CD4-positive, alpha-beta memory T cell (primary cell): ENCODE results near the gene SWSAP1. TPM values are rescaled to one million over a fixed set of nuclear protein-coding genes. Genes with fewer than 3 reads are reported as not detected.

Experiments
- CTCF ChIA-PET: fragments of 350-600 bp; sonication (Branson Sonifier 250); formaldehyde crosslinking; loops from one replicate; lab custom pipeline; 2021; ENCODE audit warnings: inconsistent platforms; ENCODE audit not compliant: partially characterized antibody; lab: Charles Lee
- POLR2A ChIA-PET: fragments of 350-600 bp; sonication (Branson Sonifier 250); formaldehyde crosslinking; loops from one replicate; lab custom pipeline; 2021; ENCODE audit not compliant: partially characterized antibody; lab: Charles Lee
- DNase-seq, 5 donors: peaks; one replicate each; pipeline versions ENCODE4 v3.0.0 to v3.0.0-alpha.2; 2020 to 2022; ENCODE audit warnings: mixed read lengths in 1 of 5
- H3K27ac ChIP-seq: one replicate; pipeline ENCODE4 v1.7.0; 2013; ENCODE audit warnings: low read depth, low read length
- H3K27me3 ChIP-seq: 2 replicates; pipeline ENCODE4 v1.7.0; 2013; ENCODE audit warnings: mild to moderate bottlenecking, low read length, moderate library complexity; ENCODE audit not compliant: insufficient read depth
- H3K36me3 ChIP-seq: 2 replicates; pipeline ENCODE4 v1.7.0; 2013; ENCODE audit warnings: mild to moderate bottlenecking, low read length, moderate library complexity; ENCODE audit not compliant: insufficient read depth
- H3K4me1 ChIP-seq: 2 replicates; pipeline ENCODE4 v1.7.0; 2013; ENCODE audit warnings: mild to moderate bottlenecking, low read length, moderate library complexity; ENCODE audit not compliant: insufficient read depth
- H3K4me3 ChIP-seq, 2 donors: one replicate each; pipeline ENCODE4 v1.7.0; 2013; ENCODE audit warnings: low read length in 2 of 2, mild to moderate bottlenecking in 1 of 2
- H3K9me3 ChIP-seq, 2 donors: one replicate each; pipeline ENCODE4 v1.7.0; 2013; ENCODE audit warnings: low read length in 2 of 2, control low read depth in 1 of 2; ENCODE audit not compliant: control insufficient read depth in 1 of 2
- H3K27ac Mint-ChIP-seq, 7 donors: one replicate each; pipeline ENCODE4 v1.8.0; 2020 to 2021; ENCODE audit warnings: mixed read lengths in 7 of 7, mild to moderate bottlenecking in 6 of 7, inconsistent platforms in 3 of 7, moderate library complexity in 3 of 7
- H3K27me3 Mint-ChIP-seq, 2 donors: one replicate each; pipeline ENCODE4 v1.8.0; 2020 to 2021; ENCODE audit warnings: mixed read lengths in 2 of 2
- H3K36me3 Mint-ChIP-seq, 2 donors: one replicate each; pipeline ENCODE4 v1.8.0; 2020 to 2021; ENCODE audit warnings: mixed read lengths in 2 of 2, inconsistent platforms in 1 of 2, mild to moderate bottlenecking in 1 of 2
- H3K4me1 Mint-ChIP-seq, 4 donors: one replicate each; pipeline ENCODE4 v1.8.0; 2020 to 2021; ENCODE audit warnings: mixed read lengths in 4 of 4, mild to moderate bottlenecking in 1 of 4
- H3K4me3 Mint-ChIP-seq, 8 donors: one replicate each; pipeline ENCODE4 v1.8.0; 2020 to 2021; ENCODE audit warnings: mixed read lengths in 8 of 8, mild to moderate bottlenecking in 7 of 8, moderate library complexity in 6 of 8, inconsistent platforms in 3 of 8
- H3K9me3 Mint-ChIP-seq, 8 donors: one replicate each; pipeline ENCODE4 v1.8.0; 2020 to 2021; ENCODE audit warnings: mixed read lengths in 8 of 8, mild to moderate bottlenecking in 5 of 8, inconsistent platforms in 3 of 8, moderate library complexity in 1 of 8
- intact Hi-C: fragments of 100-400 bp; cut with micrococcal nuclease; formaldehyde crosslinking; loops from one replicate; pipeline ENCODE4 v1.15.1; 2023
- polyA plus RNA-seq, 2 donors: library from polyadenylated mRNA; unstranded; fragments of 300-500 nt; fragmentation: Illumina TruSeq; gene quantifications; one replicate each; pipeline ENCODE4 v1.2.3, GENCODE V29; 2021
- total RNA-seq, 2 experiments: library from RNA; stranded (reverse); gene quantifications; one replicate each; pipeline ENCODE4 v1.2.3, GENCODE V29; 2021

The SWSAP1 gene
- total and polyA plus RNA-seq, 4 experiments from 2014 or later: 4.0 to 6.5 (median 5.6) TPM

DNA sequence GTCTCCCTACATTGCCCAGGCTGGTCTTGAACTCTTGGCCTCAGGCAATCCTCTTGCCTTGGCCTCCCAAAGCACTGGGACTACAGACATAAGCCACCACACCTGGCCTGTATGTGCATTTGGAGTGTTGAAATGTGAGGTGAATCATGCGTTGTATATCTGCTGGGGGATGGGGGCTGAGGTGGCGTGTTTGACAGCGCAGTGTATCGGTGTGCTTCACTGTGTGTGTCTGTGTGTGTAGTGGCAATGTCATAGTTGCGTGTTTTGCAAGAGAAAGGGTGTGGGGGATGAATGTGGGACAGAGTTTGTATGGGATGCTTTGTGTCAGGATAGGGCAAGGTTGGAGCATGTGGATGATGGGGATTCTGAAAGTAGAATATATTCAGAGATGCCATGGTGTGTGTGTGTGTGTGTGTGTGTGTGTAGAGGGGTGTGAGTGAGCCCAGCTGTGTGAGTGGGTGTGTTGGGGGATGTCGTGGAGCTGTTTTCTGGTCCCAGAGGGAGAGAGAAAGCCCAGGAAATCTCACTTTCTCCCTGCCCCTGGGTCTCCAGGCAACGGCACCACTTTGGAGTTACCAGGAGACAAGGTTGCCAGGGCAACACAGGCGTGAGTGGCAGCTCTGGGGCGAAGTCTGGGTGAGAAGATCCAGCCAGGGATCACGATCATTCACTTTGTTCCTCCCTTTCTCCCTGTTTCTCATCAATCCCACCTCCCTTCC is 1.1 kb upstream of the SWSAP1 start:
- H3K4me1 Mint-ChIP-seq: peaks cover under 1 to 17% (median 11%) of the 10 kb centered on the region in 4 donors

DNA sequence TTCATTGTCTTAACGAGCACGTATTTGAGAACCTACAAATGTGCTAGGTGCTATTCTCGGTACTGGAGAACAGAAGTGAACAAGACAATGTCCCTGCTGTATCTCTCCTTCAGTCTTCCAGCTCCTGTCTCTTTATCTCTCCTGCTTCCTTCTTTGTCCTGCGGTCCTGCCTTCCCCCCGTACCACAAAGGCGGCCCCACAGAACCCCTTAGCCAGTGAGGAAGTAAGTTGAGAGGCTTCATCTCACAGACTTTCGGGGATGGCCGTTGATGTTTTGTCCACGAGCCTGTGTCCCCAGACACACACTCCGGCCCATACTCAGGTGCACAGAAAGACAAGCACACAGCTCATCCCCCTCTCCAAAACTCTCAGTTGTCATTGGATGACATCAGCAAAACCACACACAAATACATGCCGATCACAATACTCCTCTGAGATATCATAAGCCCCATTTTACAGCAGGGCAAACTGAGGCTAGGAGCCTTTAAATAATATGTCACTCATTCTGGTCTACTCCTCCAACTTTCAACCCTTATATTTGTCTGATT is 507 bp upstream of the SWSAP1 start:
- no peak for DNase-seq
- intact Hi-C loops: loop anchor here (1.0 kb wide), 2 partner anchors 28 to 131 kb away; partner anchors contain the start of genes CCDC159, TMEM205 and ZNF653
- Mint-ChIP-seq H3K27me3 (no peaks in the 10 kb centered on the region), H3K4me3 (no peak overlapping the region), H3K4me1 (peaks cover 6 to 17% (median 11%) of the 10 kb centered on the region in 4 donors), H3K36me3 (peaks cover 17 to 25% of the 10 kb centered on the region in 2 donors), H3K27ac (no peak overlapping the region), H3K9me3 (peaks cover 0 to 2% (median 0%) of the 10 kb centered on the region in 8 donors)
- H3K27ac ChIP-seq: peak overlapping the region; percentile 84
- H3K36me3 ChIP-seq: no peaks in the 10 kb centered on the region
- ChIA-PET POLR2A (interaction anchor here (0.6 to 3.3 kb wide), 20 partner anchors 10 to 413 kb away, joined by 3 to 54 read pairs (median 6); partner anchors contain the start of genes CCDC159, ECSIT, ELOF1 and EPOR), CTCF (interaction anchor here (1.1 to 2.0 kb wide), 5 partner anchors 9 to 80 kb away, joined by 3 to 6 read pairs (median 6); partner anchors contain the start of genes CCDC159, EPOR and TMEM205)
- peaks cover 32% of the 10 kb centered on the region for H3K4me1 ChIP-seq
- no peaks in the 10 kb centered on the region for H3K27me3 ChIP-seq
- H3K4me3 ChIP-seq: peak overlapping the region; percentile 57 to 77
- no peaks in the 10 kb centered on the region for H3K9me3 ChIP-seq

More for the DNA sequence above, 1.1 kb upstream of the SWSAP1 start:
- no peaks in the 10 kb centered on the region for H3K36me3 ChIP-seq
- Mint-ChIP-seq H3K36me3 (peaks cover 20 to 31% of the 10 kb centered on the region in 2 donors), H3K27ac (peak overlapping the region in 3 of 7 donors; percentile 7 to 79 (median 36)), H3K27me3 (no peaks in the 10 kb centered on the region), H3K9me3 (peaks cover 0 to 2% (median 0%) of the 10 kb centered on the region in 8 donors), H3K4me3 (peak overlapping the region in 3 of 8 donors; percentile 49 to 66 (median 51))
- DNase-seq: no peak
- peak overlapping the region in 1 of 2 donors; percentile 57 for H3K4me3 ChIP-seq
- ChIA-PET POLR2A (interaction anchor here (1.0 to 3.3 kb wide), 9 partner anchors 18 to 283 kb away, joined by 3 to 54 read pairs (median 10); partner anchors contain the start of genes CCDC159, ELOF1, LDLR and ODAD3), CTCF (interaction anchor here (1.1 to 2.0 kb wide), 4 partner anchors 8 to 79 kb away, joined by 3 to 6 read pairs (median 4); partner anchors contain the start of gene EPOR)
- H3K9me3 ChIP-seq: no peaks in the 10 kb centered on the region
- intact Hi-C loops: no loop called here
- H3K4me1 ChIP-seq: peaks cover 32% of the 10 kb centered on the region
- H3K27ac ChIP-seq: no peak overlapping the region
- no peaks in the 10 kb centered on the region for H3K27me3 ChIP-seq

GRCh38 chr19:11375143-11375948 is 880 bp downstream of the SWSAP1 start:
- H3K4me1 ChIP-seq: peaks cover 43% of the 10 kb centered on the region
- H3K4me3 ChIP-seq: peak overlapping the region; percentile 33 to 57
- H3K27me3 Mint-ChIP-seq: no peaks in the 10 kb centered on the region
- H3K4me3 Mint-ChIP-seq: no peak overlapping the region
- POLR2A ChIA-PET: interaction anchor here (0.8 to 3.3 kb wide), 31 partner anchors 8 to 1793 kb away, joined by 3 to 54 read pairs (median 5); partner anchors contain the start of genes CCDC159, ECSIT, ELOF1 and EPOR
- peaks cover 11 to 17% of the 10 kb centered on the region in 2 donors for H3K36me3 Mint-ChIP-seq
- H3K9me3 Mint-ChIP-seq: peaks cover 0 to 2% (median 0%) of the 10 kb centered on the region in 8 donors
- H3K27me3 ChIP-seq: no peaks in the 10 kb centered on the region
- peaks cover 14 to 21% (median 17%) of the 10 kb centered on the region in 4 donors for H3K4me1 Mint-ChIP-seq
- no peaks in the 10 kb centered on the region for H3K9me3 ChIP-seq
- peak; percentile 79 to 90 (median 82) for DNase-seq
- H3K36me3 ChIP-seq: no peaks in the 10 kb centered on the region
- no peak overlapping the region for H3K27ac Mint-ChIP-seq
- CTCF ChIA-PET: interaction anchor here (0.5 to 2.7 kb wide), 7 partner anchors 8 to 177 kb away, joined by 3 to 14 read pairs (median 6); partner anchors contain the start of genes CCDC159, ODAD3, PRKCSH and TMEM205
- intact Hi-C loops: loop anchor here (1.0 kb wide), 1 partner anchor 60 kb away; the partner anchor contains the start of genes ODAD3 and PRKCSH
- H3K27ac ChIP-seq: peak overlapping the region; percentile 84

DNA sequence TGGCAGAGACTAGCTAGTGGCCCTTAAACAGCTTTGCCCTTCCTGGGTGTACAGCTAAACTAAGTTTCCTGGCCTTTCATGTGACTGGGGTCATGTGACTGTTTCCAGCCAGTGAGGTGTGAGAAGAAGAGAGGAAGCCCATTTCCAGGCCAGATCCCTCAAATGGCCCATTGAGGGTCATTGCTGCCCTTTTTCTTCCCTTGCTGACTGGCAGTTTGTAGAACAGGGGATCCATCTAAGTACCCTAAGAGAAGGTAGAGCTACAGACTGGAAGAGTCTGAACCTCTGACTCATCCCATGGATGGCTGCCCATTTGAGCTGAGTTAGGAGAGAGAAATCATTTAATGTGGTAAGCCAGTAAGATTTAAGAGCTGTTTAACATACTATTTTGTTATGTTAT is 2.8 kb downstream of the SWSAP1 start:
- peak overlapping the region; percentile 32 to 86 (median 73) for H3K27ac Mint-ChIP-seq
- intact Hi-C loops: no loop called here
- H3K27me3 Mint-ChIP-seq: peaks cover 6 to 7% of the 10 kb centered on the region in 2 donors

GRCh38 chr19:11377756-11378155 is 3.3 kb downstream of the SWSAP1 start:
- Histone ChIP-seq H3K27ac (no peak overlapping the region), H3K4me1 (peaks cover 61% of the 10 kb centered on the region), H3K36me3 (no peaks in the 10 kb centered on the region), H3K4me3 (no peak overlapping the region), H3K27me3 (no peaks in the 10 kb centered on the region), H3K9me3 (no peaks in the 10 kb centered on the region)
- Mint-ChIP-seq H3K36me3 (peaks cover 6 to 10% of the 10 kb centered on the region in 2 donors), H3K27ac (peak overlapping the region in 3 of 7 donors; percentile 48 to 71 (median 61)), H3K4me1 (peaks cover 27 to 34% (median 31%) of the 10 kb centered on the region in 4 donors), H3K9me3 (no peaks in the 10 kb centered on the region), H3K27me3 (peaks cover 7 to 8% of the 10 kb centered on the region in 2 donors), H3K4me3 (peak overlapping the region in 1 of 8 donors; percentile 21)
- DNase-seq: no peak
- intact Hi-C loops: no loop called here
- POLR2A ChIA-PET: interaction anchor here (0.9 to 2.1 kb wide), 6 partner anchors 31 to 105 kb away, joined by 3 to 8 read pairs (median 4); partner anchors contain the start of genes CCDC159, ODAD3, PRKCSH and RAB3D
- CTCF ChIA-PET: interaction anchor here (1.1 to 2.7 kb wide), 5 partner anchors 30 to 105 kb away, joined by 3 to 14 read pairs (median 3); partner anchors contain the start of gene TSPAN16

More for the DNA sequence above, 2.8 kb downstream of the SWSAP1 start:
- no peaks in the 10 kb centered on the region for H3K9me3 ChIP-seq
- ChIA-PET CTCF (interaction anchor here (0.5 to 2.7 kb wide), 6 partner anchors 35 to 511 kb away, joined by 3 to 14 read pairs (median 3); partner anchors contain the start of gene TSPAN16), POLR2A (interaction anchor here (0.6 to 2.1 kb wide), 6 partner anchors 25 to 123 kb away, joined by 3 to 8 read pairs (median 4); partner anchors contain the start of genes CCDC159, ODAD3, PRKCSH and RAB3D)
- H3K36me3 ChIP-seq: no peaks in the 10 kb centered on the region
- no peak overlapping the region for H3K4me3 ChIP-seq
- no peaks in the 10 kb centered on the region for H3K27me3 ChIP-seq
- peaks cover 57% of the 10 kb centered on the region for H3K4me1 ChIP-seq
- H3K27ac ChIP-seq: no peak overlapping the region
- DNase-seq: no peak
- H3K4me1 Mint-ChIP-seq: peaks cover 25 to 31% (median 30%) of the 10 kb centered on the region in 4 donors
- peaks cover 6 to 10% of the 10 kb centered on the region in 2 donors for H3K36me3 Mint-ChIP-seq
- H3K4me3 Mint-ChIP-seq: peak overlapping the region; percentile 4 to 75 (median 62)
- H3K9me3 Mint-ChIP-seq: no peaks in the 10 kb centered on the region
